ENCODE measurements around the gene GPR108.
"Not testable (repeated sequence)": the region's sequence is repeated elsewhere in the genome, so short reads cannot be mapped to it uniquely, and the experiment has no call there.

GRCh38 chr19:6762253-6762797 is 24.9 kb upstream of the GPR108 start:
- not testable (repeated sequence) for TF ChIP-seq CTCF (tag by site-specific recombination; IDR thresholded peaks at IDR 0.05); ZNF747 (tag by site-specific recombination; IDR thresholded peaks at IDR 0.05); ELK4 (IDR thresholded peaks at IDR 0.05; ENCODE audit: borderline replicate concordance, low read depth, low read length); PRDM2 (tag by site-specific recombination; IDR thresholded peaks at IDR 0.05; ENCODE audit: borderline replicate concordance); SALL2 (tag by site-specific recombination; IDR thresholded peaks at IDR 0.05; ENCODE audit: borderline replicate concordance)

Data from HEK293 (cell line).